ENCODE results near the gene CELSR1.
"Not testable (repeated sequence)": the region's sequence is repeated elsewhere in the genome, so short reads cannot be mapped to it uniquely, and the experiment has no call there.

Gene CELSR1

GRCh38 chr22:46533070-46533833, 4.2 kb downstream of the CELSR1 start:
- DNase-seq, result no peak

- no peak for DNase-seq
Measured at GRCh38 chr22:46532416-46532815, 5.0 kb downstream of the CELSR1 start.

GRCh38 chr22:46531581-46532175, 5.7 kb downstream of the CELSR1 start:
- no peak for DNase-seq

- DNase-seq, result no peak
Measured at GRCh38 chr22:46528121-46528610, 9.3 kb downstream of the CELSR1 start.

GRCh38 chr22:46526244-46526839, 11.1 kb downstream of the CELSR1 start:
- no peak for DNase-seq

GRCh38 chr22:46525389-46526243, 11.8 kb downstream of the CELSR1 start:
- DNase-seq, result no peak

- no peak for DNase-seq
Measured at GRCh38 chr22:46524203-46524740, 13.1 kb downstream of the CELSR1 start.

GRCh38 chr22:46522797-46523196, 14.6 kb downstream of the CELSR1 start:
- DNase-seq, result no peak

GRCh38 chr22:46521994-46522393, 15.4 kb downstream of the CELSR1 start:
- no peak for DNase-seq

GRCh38 chr22:46520880-46521279, 16.5 kb downstream of the CELSR1 start:
- DNase-seq, result no peak

- DNase-seq, result no peak
Measured at GRCh38 chr22:46519377-46519776, 18.0 kb downstream of the CELSR1 start.

- DNase-seq, result no peak
Measured at GRCh38 chr22:46518542-46519325, 18.7 kb downstream of the CELSR1 start.

- no peak for DNase-seq
Measured at GRCh38 chr22:46518038-46518437, 19.4 kb downstream of the CELSR1 start.

- no peak for DNase-seq
Measured at GRCh38 chr22:46517255-46517761, 20.1 kb downstream of the CELSR1 start.

GRCh38 chr22:46516638-46517037, 20.8 kb downstream of the CELSR1 start:
- no peak for DNase-seq

GRCh38 chr22:46516112-46516487, 21.3 kb downstream of the CELSR1 start:
- not testable (repeated sequence) for DNase-seq

GRCh38 chr22:46515208-46516111, 22.0 kb downstream of the CELSR1 start:
- no peak for DNase-seq

- DNase-seq, result no peak
Measured at GRCh38 chr22:46514592-46515207, 22.7 kb downstream of the CELSR1 start.

GRCh38 chr22:46513908-46514550, 23.4 kb downstream of the CELSR1 start:
- DNase-seq, result no peak

- no peak for DNase-seq
Measured at GRCh38 chr22:46512683-46513082, 24.7 kb downstream of the CELSR1 start.
